HCEC 1CT (cell line): ENCODE measurements around the gene RGS1.

Experiments
- DNase-seq: peaks from one replicate; pipeline ENCODE4 v3.0.0-alpha.2; 2017

Gene RGS1

GRCh38 chr1:192627901-192628300 is 52.3 kb downstream of the RGS1 start:
- no peak for DNase-seq

GRCh38 chr1:192628396-192629057 is 53.0 kb downstream of the RGS1 start:
- no peak for DNase-seq

DNA sequence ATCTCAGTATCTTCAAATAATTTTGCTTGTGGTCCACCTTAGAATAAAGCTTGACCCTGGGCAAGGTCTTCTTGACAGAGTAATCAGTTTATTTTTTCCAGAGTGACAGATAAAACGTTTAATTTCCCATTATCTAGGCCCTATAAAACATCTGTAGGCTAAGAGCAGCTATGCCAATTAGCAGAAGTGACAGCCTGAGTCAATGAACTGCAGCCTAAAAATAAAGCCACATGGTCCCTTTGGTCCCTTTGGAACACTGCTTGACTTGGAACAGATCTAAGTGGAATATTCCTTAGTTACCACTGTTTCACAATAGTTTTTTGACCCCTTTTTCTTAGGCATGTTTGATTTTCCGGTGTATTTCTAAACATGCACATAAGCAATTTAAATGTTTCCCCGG is 54.0 kb downstream of the RGS1 start:
- no peak for DNase-seq
